IMR-90 (cell line): Measurements from ENCODE around the gene FAF1. TPM values are rescaled to one million over a fixed set of nuclear protein-coding genes. Genes with fewer than 3 reads are reported as not detected.
A peak's percentile ranks its signal among the peaks of the same experiment; 100 is the strongest.

ENCODE experiments used
- ATAC-seq: fragments of 200-7000 bp; cut with Tn5 transposase; 2 replicates; pipeline ENCODE4 v1.9.1; 2020; ENCODE audit warnings: low read depth, mild to moderate bottlenecking, moderate library complexity
- BruUV-seq: library from RNA; stranded (reverse); fragments of 400-500 nt; replicated peaks from 2 replicates; lab custom pipeline; 2021; lab: Mats Ljungman, UMichigan
- CTCF ChIA-PET: fragments of 300-600 bp; formaldehyde crosslinking; extraction: SDS; loops from one replicate; lab custom pipeline; 2021; ENCODE audit warnings: antibody characterized with exemption; lab: Yijun Ruan, JAX
- POLR2A ChIA-PET: fragments of 300-600 bp; sonication (Branson Sonifier 250); formaldehyde crosslinking; loops from one replicate; lab custom pipeline; 2022; ENCODE audit warnings: antibody characterized with exemption; ENCODE audit not compliant: unreplicated experiment; lab: Charles Lee
- DNase-seq: peaks from one replicate; pipeline ENCODE4 v3.0.0; 2013
- H2AFZ ChIP-seq: replicated peaks from 2 replicates; pipeline ENCODE3; 2013; ENCODE audit warnings: low read length, mild to moderate bottlenecking; ENCODE audit not compliant: poor library complexity
- H2AK5ac ChIP-seq: 2 replicates; pipeline ENCODE4 v1.6.1; 2013; ENCODE audit warnings: low read depth, low read length, inconsistent platforms
- H2AK9ac ChIP-seq: replicated peaks from 2 replicates; pipeline ENCODE3; 2013; ENCODE audit warnings: mild to moderate bottlenecking, low read depth, low read length, moderate library complexity; ENCODE audit not compliant: poor library complexity
- H2BK120ac ChIP-seq: 2 replicates; pipeline ENCODE4 v1.6.1; 2013; ENCODE audit warnings: low read depth, low read length, inconsistent platforms
- H2BK15ac ChIP-seq: 3 replicates; pipeline ENCODE4 v1.6.1; 2013; ENCODE audit warnings: low read depth, low read length, inconsistent platforms
- H2BK20ac ChIP-seq: 2 replicates; pipeline ENCODE4 v1.6.1; 2013; ENCODE audit warnings: low read depth, mild to moderate bottlenecking, inconsistent platforms, low read length, moderate library complexity
- H2BK5ac ChIP-seq: 2 replicates; pipeline ENCODE4 v1.6.1; 2013; ENCODE audit warnings: mild to moderate bottlenecking, low read depth, low read length, inconsistent platforms; ENCODE audit not compliant: poor library complexity, severe bottlenecking
- H3K14ac ChIP-seq: replicated peaks from 2 replicates; pipeline ENCODE4 v1.6.1; 2013; ENCODE audit warnings: low read depth, low read length, inconsistent platforms
- H3K18ac ChIP-seq: 2 replicates; pipeline ENCODE4 v1.6.1; 2013; ENCODE audit warnings: low read depth, low read length, control low read depth
- H3K23ac ChIP-seq: 2 replicates; pipeline ENCODE4 v1.6.1; 2013; ENCODE audit warnings: low read depth, low read length, inconsistent platforms
- H3K27ac ChIP-seq: 2 replicates; pipeline ENCODE4 v1.5.1; 2013; ENCODE audit warnings: mild to moderate bottlenecking, control low read depth, low read length; ENCODE audit not compliant: insufficient read depth
- H3K27me3 ChIP-seq: 2 replicates; pipeline ENCODE4 v1.6.1; 2013; ENCODE audit warnings: low read length; ENCODE audit not compliant: control insufficient read depth, insufficient read depth
- H3K36me3 ChIP-seq: 2 replicates; pipeline ENCODE4 v1.6.1; 2013; ENCODE audit warnings: low read length, mixed read lengths; ENCODE audit not compliant: control insufficient read depth, insufficient read depth
- H3K4ac ChIP-seq: 2 replicates; pipeline ENCODE4 v1.6.1; 2013; ENCODE audit warnings: low read depth, low read length, inconsistent platforms
- H3K4me1 ChIP-seq: 2 replicates; pipeline ENCODE4 v1.6.1; 2013; ENCODE audit warnings: low read length, mixed read lengths; ENCODE audit not compliant: control insufficient read depth, insufficient read depth
- H3K4me2 ChIP-seq: 2 replicates; pipeline ENCODE4 v1.6.1; 2013; ENCODE audit warnings: low read depth, mild to moderate bottlenecking, control low read depth, low read length, moderate library complexity
- H3K4me3 ChIP-seq: 2 replicates; pipeline ENCODE4 v1.5.1; 2013; ENCODE audit warnings: low read depth, mild to moderate bottlenecking, control low read depth, low read length, moderate library complexity; ENCODE audit not compliant: insufficient read depth
- H3K56ac ChIP-seq: 2 replicates; pipeline ENCODE4 v1.6.1; 2013; ENCODE audit warnings: low read length, inconsistent platforms; ENCODE audit not compliant: insufficient read depth; ENCODE audit errors: extremely low read depth
- H3K79me1 ChIP-seq, 2 experiments: 2 replicates each; pipeline ENCODE4 v1.6.1; 2013; ENCODE audit warnings: low read length in 2 of 2, inconsistent platforms in 1 of 2, low read depth in 1 of 2
- H3K9ac ChIP-seq: 2 replicates; pipeline ENCODE4 v1.6.1; 2013; ENCODE audit warnings: low read depth, low read length, control low read depth
- H3K9me1 ChIP-seq: 2 replicates; pipeline ENCODE4 v1.6.1; 2013; ENCODE audit warnings: low read length, inconsistent platforms; ENCODE audit not compliant: insufficient read depth
- H3K9me3 ChIP-seq: 2 replicates; pipeline ENCODE4 v1.6.1; 2013; ENCODE audit warnings: low read length; ENCODE audit not compliant: control insufficient read depth, insufficient read depth
- H4K20me1 ChIP-seq: 2 replicates; pipeline ENCODE4 v1.6.1; 2013; ENCODE audit warnings: low read length, inconsistent platforms; ENCODE audit not compliant: insufficient read depth
- H4K5ac ChIP-seq: 2 replicates; pipeline ENCODE4 v1.6.1; 2013; ENCODE audit warnings: mild to moderate bottlenecking, low read depth, low read length, control low read depth
- H4K8ac ChIP-seq, 2 experiments: 2 replicates each; pipeline ENCODE4 v1.6.1; 2013; ENCODE audit warnings: low read depth in 2 of 2, low read length in 2 of 2, control low read depth in 1 of 2, inconsistent platforms in 1 of 2
- H4K91ac ChIP-seq: 2 replicates; pipeline ENCODE4 v1.6.1; 2013; ENCODE audit warnings: low read depth, low read length, inconsistent platforms; ENCODE audit not compliant: insufficient read depth
- BHLHE40 ChIP-seq: fragments of 150-350 bp; IDR thresholded peaks from 2 replicates; pipeline ENCODE4 v1.6.1; 2016; ENCODE audit warnings: mild to moderate bottlenecking, low read depth, low read length
- CEBPB ChIP-seq: IDR thresholded peaks from 2 replicates; pipeline ENCODE4 v1.6.1; 2012; ENCODE audit warnings: low read depth, low read length, improper control_type of control experiment
- CHD1 ChIP-seq: IDR thresholded peaks from 2 replicates; pipeline ENCODE4 v1.6.1; 2012; ENCODE audit warnings: low read depth, low read length, improper control_type of control experiment
- FOS ChIP-seq: fragments of 150-350 bp; IDR thresholded peaks from 2 replicates; pipeline ENCODE4 v1.6.1; 2016; ENCODE audit warnings: low read depth, low read length
- MAFK ChIP-seq: IDR thresholded peaks from 2 replicates; pipeline ENCODE4 v1.6.1; 2012; ENCODE audit warnings: low read depth, low read length, improper control_type of control experiment
- MXI1 ChIP-seq: IDR thresholded peaks from 2 replicates; pipeline ENCODE4 v1.6.1; 2012; ENCODE audit warnings: low read depth, mild to moderate bottlenecking, low read length, moderate library complexity, borderline replicate concordance
- RAD21 ChIP-seq: IDR thresholded peaks from 2 replicates; pipeline ENCODE4 v1.6.1; 2012; ENCODE audit warnings: low read length, improper control_type of control experiment
- RFX5 ChIP-seq: IDR thresholded peaks from 2 replicates; pipeline ENCODE4 v1.8.0; 2012; ENCODE audit warnings: low read depth, mild to moderate bottlenecking, low read length, moderate library complexity
- SMC3 ChIP-seq: fragments of 150-350 bp; IDR thresholded peaks from 2 replicates; pipeline ENCODE4 v1.6.1; 2016; ENCODE audit warnings: low read depth, mild to moderate bottlenecking, antibody characterized with exemption, low read length, moderate library complexity
- WGBS, 2 experiments: methylation state at CpG; one replicate each; pipeline versions ENCODE4 v1.1.5 to v1.1.7; 2013; ENCODE audit warnings: missing lambda C conversion rate in 2 of 2; ENCODE audit not compliant: insufficient read length in 1 of 2; ENCODE audit errors: extremely low coverage in 2 of 2; 5-methylcytosine and 5-hydroxymethylcytosine counted together
- dilution Hi-C: fragments of 300-500 bp; cut with HindIII; formaldehyde crosslinking; loops from one replicate; pipeline ENCODE4 v1.14.3; 2018; ENCODE audit warnings: low sequenced_read_pairs; ENCODE audit not compliant: unreplicated experiment
- in situ Hi-C: fragments of 300-500 bp; cut with MboI; formaldehyde crosslinking; loops from 3 replicates; pipeline ENCODE4 v1.14.3; 2019; ENCODE audit warnings: low sequenced_read_pairs, inconsistent platforms, mixed read lengths
- intact Hi-C: fragments of 100-400 bp; cut with micrococcal nuclease; formaldehyde crosslinking; loops from 2 replicates; pipeline ENCODE4 v1.10.0; 2022
- polyA plus RNA-seq, 3 experiments: library from polyadenylated mRNA; depleted of rRNA; stranded (reverse); fragments of >200 nt; gene quantifications; 2 replicates each; pipeline ENCODE4 v1.2.3, GENCODE V29; 2012; ENCODE audit warnings: low replicate concordance in 1 of 3
- total RNA-seq: library from RNA; depleted of rRNA; stranded (reverse); fragments of >200 nt; gene quantifications from 2 replicates; pipeline ENCODE4 v1.2.3, GENCODE V29; 2012
- TF ChIP-seq, protein P1 (sequence below): fragments of 150-350 bp; IDR thresholded peaks from 2 replicates; pipeline ENCODE4 v1.6.1; 2017; ENCODE audit warnings: mild to moderate bottlenecking, antibody characterized with exemption, low read length, low read depth
- TF ChIP-seq, protein P2 (sequence below): fragments of 150-350 bp; IDR thresholded peaks from 2 replicates; pipeline ENCODE4 v1.6.1; 2016; ENCODE audit warnings: low read depth, mild to moderate bottlenecking, low read length, moderate library complexity, borderline replicate concordance
- TF ChIP-seq, protein P3 (sequence below): conservative IDR thresholded peaks from 2 replicates; pipeline ENCODE4 v1.5.1; 2012; ENCODE audit warnings: mild to moderate bottlenecking, low read depth, low read length, improper control_type of control experiment

The FAF1 gene
- total and polyA plus RNA-seq, 2 of the 4 experiments (the other 2 are of a cell fraction), result 18.8 to 72.9 TPM

DNA sequence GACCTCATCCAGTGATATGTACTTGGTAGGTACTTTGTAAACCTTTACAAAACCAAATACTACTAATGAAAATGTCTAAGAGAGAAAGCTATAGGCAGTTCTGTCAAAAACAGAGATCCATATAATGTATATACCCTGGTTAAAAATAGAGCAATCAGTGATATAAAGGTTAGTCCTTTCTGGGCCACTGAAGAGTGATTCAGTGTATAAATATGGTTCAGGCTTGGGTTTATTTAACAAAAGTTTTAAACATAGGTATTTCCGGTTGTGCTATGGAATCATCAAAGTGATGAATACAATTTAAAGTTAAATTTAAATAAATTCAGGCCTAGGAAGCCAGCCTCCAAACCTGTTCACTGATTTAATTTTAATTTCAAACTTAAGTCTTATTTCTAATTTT is 428.5 kb downstream of the FAF1 start:
- no peaks in the 10 kb centered on the region for H3K36me3 ChIP-seq
- POLR2A ChIA-PET, result no interaction called here
- no peaks in the 10 kb centered on the region for H3K9me3 ChIP-seq
- H3K14ac ChIP-seq, result no peak overlapping the region
- H3K27me3 ChIP-seq, result no peaks in the 10 kb centered on the region
- dilution Hi-C loops, result no loop called here
- H3K4me3 ChIP-seq, result no peak overlapping the region
- WGBS, 2 experiments, result no CpG with 5 or more reads among the region's 1 CpG
- intact Hi-C loops, result no loop called here
- TF ChIP-seq, protein P1, sequence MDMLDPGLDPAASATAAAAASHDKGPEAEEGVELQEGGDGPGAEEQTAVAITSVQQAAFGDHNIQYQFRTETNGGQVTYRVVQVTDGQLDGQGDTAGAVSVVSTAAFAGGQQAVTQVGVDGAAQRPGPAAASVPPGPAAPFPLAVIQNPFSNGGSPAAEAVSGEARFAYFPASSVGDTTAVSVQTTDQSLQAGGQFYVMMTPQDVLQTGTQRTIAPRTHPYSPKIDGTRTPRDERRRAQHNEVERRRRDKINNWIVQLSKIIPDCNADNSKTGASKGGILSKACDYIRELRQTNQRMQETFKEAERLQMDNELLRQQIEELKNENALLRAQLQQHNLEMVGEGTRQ, result no peak
- TF ChIP-seq FOS (no peak), SMC3 (no peak), MXI1 (no peak), RFX5 (no peak), CEBPB (no peak), CHD1 (no peak), MAFK (no peak), BHLHE40 (no peak), RAD21 (no peak)
- TF ChIP-seq, protein P2, sequence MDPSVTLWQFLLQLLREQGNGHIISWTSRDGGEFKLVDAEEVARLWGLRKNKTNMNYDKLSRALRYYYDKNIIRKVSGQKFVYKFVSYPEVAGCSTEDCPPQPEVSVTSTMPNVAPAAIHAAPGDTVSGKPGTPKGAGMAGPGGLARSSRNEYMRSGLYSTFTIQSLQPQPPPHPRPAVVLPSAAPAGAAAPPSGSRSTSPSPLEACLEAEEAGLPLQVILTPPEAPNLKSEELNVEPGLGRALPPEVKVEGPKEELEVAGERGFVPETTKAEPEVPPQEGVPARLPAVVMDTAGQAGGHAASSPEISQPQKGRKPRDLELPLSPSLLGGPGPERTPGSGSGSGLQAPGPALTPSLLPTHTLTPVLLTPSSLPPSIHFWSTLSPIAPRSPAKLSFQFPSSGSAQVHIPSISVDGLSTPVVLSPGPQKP, result no peak
- TF ChIP-seq, protein P3, sequence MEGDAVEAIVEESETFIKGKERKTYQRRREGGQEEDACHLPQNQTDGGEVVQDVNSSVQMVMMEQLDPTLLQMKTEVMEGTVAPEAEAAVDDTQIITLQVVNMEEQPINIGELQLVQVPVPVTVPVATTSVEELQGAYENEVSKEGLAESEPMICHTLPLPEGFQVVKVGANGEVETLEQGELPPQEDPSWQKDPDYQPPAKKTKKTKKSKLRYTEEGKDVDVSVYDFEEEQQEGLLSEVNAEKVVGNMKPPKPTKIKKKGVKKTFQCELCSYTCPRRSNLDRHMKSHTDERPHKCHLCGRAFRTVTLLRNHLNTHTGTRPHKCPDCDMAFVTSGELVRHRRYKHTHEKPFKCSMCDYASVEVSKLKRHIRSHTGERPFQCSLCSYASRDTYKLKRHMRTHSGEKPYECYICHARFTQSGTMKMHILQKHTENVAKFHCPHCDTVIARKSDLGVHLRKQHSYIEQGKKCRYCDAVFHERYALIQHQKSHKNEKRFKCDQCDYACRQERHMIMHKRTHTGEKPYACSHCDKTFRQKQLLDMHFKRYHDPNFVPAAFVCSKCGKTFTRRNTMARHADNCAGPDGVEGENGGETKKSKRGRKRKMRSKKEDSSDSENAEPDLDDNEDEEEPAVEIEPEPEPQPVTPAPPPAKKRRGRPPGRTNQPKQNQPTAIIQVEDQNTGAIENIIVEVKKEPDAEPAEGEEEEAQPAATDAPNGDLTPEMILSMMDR, result no peak
- ATAC-seq (peak; percentile 84), DNase-seq (peak; percentile 41)
- no peak overlapping the region for H3K18ac ChIP-seq
- H2BK15ac ChIP-seq, result no peak overlapping the region
- no peak overlapping the region for H3K23ac ChIP-seq
- H4K91ac ChIP-seq, result no peak overlapping the region
- H2BK120ac ChIP-seq, result 0 out of 2 replicates have a peak overlapping the region, but pooled peaks have one; percentile 5
- H2AK5ac ChIP-seq, result no peak overlapping the region
- H3K9me1 ChIP-seq, result no peaks in the 10 kb centered on the region; the same call in 1 of the 2 replicates
- no peak overlapping the region for H2AK9ac ChIP-seq
- H4K5ac ChIP-seq, result no peak overlapping the region
- H3K56ac ChIP-seq, result no peak overlapping the region
- no peak overlapping the region for H2BK5ac ChIP-seq
- H3K9ac ChIP-seq, result no peak overlapping the region
- H3K27ac ChIP-seq, result no peak overlapping the region
- H4K20me1 ChIP-seq, result no peaks in the 10 kb centered on the region
- BruUV-seq, result no TSS peak
- in situ Hi-C loops, result no loop called here
- no peak overlapping the region for H2AFZ ChIP-seq
- no peak overlapping the region for H2BK20ac ChIP-seq
- H3K4ac ChIP-seq, result no peak overlapping the region
- peaks cover 2% of the 10 kb centered on the region; the same call in 1 of the 2 replicates for H3K4me1 ChIP-seq
- peak overlapping the region; percentile 27; the same call in 1 of the 2 replicates for H3K4me2 ChIP-seq
- CTCF ChIA-PET, result no interaction called here
- H4K8ac ChIP-seq, result no peak overlapping the region
- no peaks in the 10 kb centered on the region for H3K79me1 ChIP-seq
